Karpas-422 (cell line): ENCODE measurements around the gene HOXD9. TPM values are rescaled to one million over a fixed set of nuclear protein-coding genes. Genes with fewer than 3 reads are reported as not detected.

ENCODE experiments used
- DNase-seq: peaks from one replicate; pipeline ENCODE4 v3.0.0-alpha.2; 2015
- H2AFZ ChIP-seq: fragments of 200-600 bp; sonication (generic); 2 replicates; pipeline ENCODE4 v1.6.1; 2014; ENCODE audit warnings: antibody characterized with exemption, low read length, mixed read lengths
- H3K27ac ChIP-seq: fragments of 200-600 bp; sonication (generic); 2 replicates; pipeline ENCODE4 v1.5.1; 2014; ENCODE audit warnings: mild to moderate bottlenecking, low read length, moderate library complexity
- H3K27me3 ChIP-seq: fragments of 200-600 bp; sonication (generic); 2 replicates; pipeline ENCODE4 v1.6.1; 2014; ENCODE audit warnings: low read length, mixed read lengths
- H3K36me3 ChIP-seq: fragments of 200-600 bp; sonication (generic); 2 replicates; pipeline ENCODE4 v1.6.1; 2014; ENCODE audit warnings: low read length, mixed read lengths; ENCODE audit not compliant: insufficient read depth
- H3K4me1 ChIP-seq: fragments of 200-600 bp; sonication (generic); 2 replicates; pipeline ENCODE4 v1.6.1; 2014; ENCODE audit warnings: mild to moderate bottlenecking, low read length, mixed read lengths
- H3K4me2 ChIP-seq: fragments of 200-600 bp; sonication (generic); 2 replicates; pipeline ENCODE4 v1.6.1; 2014; ENCODE audit warnings: low read length, low read depth, mild to moderate bottlenecking; ENCODE audit not compliant: poor library complexity, severe bottlenecking
- H3K4me3 ChIP-seq: fragments of 200-600 bp; sonication (generic); 2 replicates; pipeline ENCODE4 v1.5.1; 2014; ENCODE audit warnings: mild to moderate bottlenecking, antibody characterized with exemption, low read length, mixed read lengths
- H3K79me2 ChIP-seq: fragments of 200-600 bp; sonication (generic); 2 replicates; pipeline ENCODE4 v1.6.1; 2014; ENCODE audit warnings: mild to moderate bottlenecking, low read length, mixed read lengths
- H3K9ac ChIP-seq: fragments of 200-600 bp; sonication (generic); 2 replicates; pipeline ENCODE4 v1.6.0; 2014; ENCODE audit warnings: low read length
- H3K9me2 ChIP-seq: fragments of 200-600 bp; sonication (generic), shearing (Covaris generic); replicated peaks from 2 replicates; pipeline ENCODE4 v1.6.0; 2014; ENCODE audit warnings: mild to moderate bottlenecking, low read length, moderate library complexity; ENCODE audit not compliant: insufficient read depth
- H3K9me3 ChIP-seq: fragments of 300-700, 200-600 bp; sonication (generic); 2 replicates; pipeline ENCODE4 v1.6.1; 2014; ENCODE audit warnings: low read length, mixed read lengths
- H4K20me1 ChIP-seq: fragments of 200-600 bp; sonication (generic); 2 replicates; pipeline ENCODE4 v1.6.1; 2014; ENCODE audit warnings: mild to moderate bottlenecking, antibody characterized with exemption, low read length, low read depth; ENCODE audit not compliant: insufficient read depth
- total RNA-seq: library from RNA; depleted of rRNA; stranded (reverse); fragments of >200 nt; shearing (Covaris generic); gene quantifications from 2 replicates; pipeline ENCODE4 v1.2.3, GENCODE V29; 2014; ENCODE audit warnings: low replicate concordance; rRNA removed

The HOXD9 gene
- total RNA-seq: not detected in 2 replicates

GRCh38 chr2:176122683-176123410 is at the start of gene HOXD9:
Gene HOXD9 (plus strand): TSS chr2:176122719. CDS start chr2:176122769, 50 bp downstream.
- no peak within 1 kb of the TSS for H3K9ac ChIP-seq
- no peaks in the 10 kb centered on the region for H4K20me1 ChIP-seq
- peaks cover 3% of the 10 kb centered on the region; the same call in 1 of the 2 replicates for H3K4me1 ChIP-seq
- no peak within 1 kb of the TSS for H3K4me3 ChIP-seq
- DNase-seq: no peak
- no peak within 1 kb of the TSS for H3K27ac ChIP-seq
- no peak within 1 kb of the TSS for H2AFZ ChIP-seq
- no peaks in the 10 kb centered on the region for H3K36me3 ChIP-seq
- no peaks in the 10 kb centered on the region for H3K9me2 ChIP-seq
- H3K79me2 ChIP-seq: no peaks in the 10 kb centered on the region
- H3K9me3 ChIP-seq: no peaks in the 10 kb centered on the region
- H3K27me3 ChIP-seq: no peaks in the 10 kb centered on the region
- H3K4me2 ChIP-seq: no peak within 1 kb of the TSS

GRCh38 chr2:176072951-176073904 is 49.3 kb upstream of the HOXD9 start:
- Histone ChIP-seq H3K9me2 (no peaks in the 10 kb centered on the region), H3K79me2 (no peaks in the 10 kb centered on the region), H3K27ac (no peak overlapping the region), H4K20me1 (no peaks in the 10 kb centered on the region), H2AFZ (no peak overlapping the region), H3K4me1 (peaks cover 7% of the 10 kb centered on the region), H3K9ac (no peak overlapping the region), H3K4me3 (no peak overlapping the region), H3K36me3 (no peaks in the 10 kb centered on the region), H3K27me3 (no peaks in the 10 kb centered on the region), H3K9me3 (no peaks in the 10 kb centered on the region), H3K4me2 (no peak overlapping the region)
- DNase-seq: no peak

- no peak overlapping the region for H3K9ac ChIP-seq
- H2AFZ ChIP-seq: no peak overlapping the region
- no peaks in the 10 kb centered on the region for H3K4me1 ChIP-seq
- H3K27me3 ChIP-seq: no peaks in the 10 kb centered on the region
- no peaks in the 10 kb centered on the region for H4K20me1 ChIP-seq
- H3K79me2 ChIP-seq: no peaks in the 10 kb centered on the region
- no peaks in the 10 kb centered on the region for H3K9me2 ChIP-seq
- DNase-seq: no peak
- H3K9me3 ChIP-seq: no peaks in the 10 kb centered on the region
- H3K27ac ChIP-seq: no peak overlapping the region
- H3K36me3 ChIP-seq: no peaks in the 10 kb centered on the region
- no peak overlapping the region for H3K4me2 ChIP-seq
- H3K4me3 ChIP-seq: no peak overlapping the region
Observed at GRCh38 chr2:176074919-176075425, 47.5 kb upstream of the HOXD9 start.

GRCh38 chr2:176075481-176075880 is 47.0 kb upstream of the HOXD9 start:
- H3K79me2 ChIP-seq: no peaks in the 10 kb centered on the region
- no peak overlapping the region for H3K27ac ChIP-seq
- H3K9me3 ChIP-seq: no peaks in the 10 kb centered on the region
- H2AFZ ChIP-seq: no peak overlapping the region
- no peak overlapping the region for H3K4me2 ChIP-seq
- H3K4me1 ChIP-seq: no peaks in the 10 kb centered on the region
- H4K20me1 ChIP-seq: no peaks in the 10 kb centered on the region
- no peak overlapping the region for H3K9ac ChIP-seq
- H3K36me3 ChIP-seq: no peaks in the 10 kb centered on the region
- H3K27me3 ChIP-seq: no peaks in the 10 kb centered on the region
- H3K9me2 ChIP-seq: no peaks in the 10 kb centered on the region
- no peak overlapping the region for H3K4me3 ChIP-seq
- DNase-seq: no peak

GRCh38 chr2:176076063-176076462 is 46.5 kb upstream of the HOXD9 start:
- Histone ChIP-seq H3K9me2 (no peaks in the 10 kb centered on the region), H3K79me2 (no peaks in the 10 kb centered on the region), H3K27me3 (no peaks in the 10 kb centered on the region)

GRCh38 chr2:176076796-176077195 is 45.7 kb upstream of the HOXD9 start:
- Histone ChIP-seq H2AFZ (no peak overlapping the region), H3K4me3 (no peak overlapping the region), H3K79me2 (no peaks in the 10 kb centered on the region), H3K27ac (no peak overlapping the region), H3K4me1 (no peaks in the 10 kb centered on the region), H4K20me1 (no peaks in the 10 kb centered on the region), H3K9me3 (no peaks in the 10 kb centered on the region), H3K27me3 (no peaks in the 10 kb centered on the region), H3K9ac (no peak overlapping the region), H3K9me2 (no peaks in the 10 kb centered on the region), H3K4me2 (no peak overlapping the region), H3K36me3 (no peaks in the 10 kb centered on the region)
- no peak for DNase-seq

More at GRCh38 chr2:176076063-176076462, 46.5 kb upstream of the HOXD9 start:
- no peaks in the 10 kb centered on the region for H4K20me1 ChIP-seq
- H3K4me1 ChIP-seq: no peaks in the 10 kb centered on the region
- H3K9ac ChIP-seq: no peak overlapping the region
- H3K27ac ChIP-seq: no peak overlapping the region
- no peak overlapping the region for H2AFZ ChIP-seq
- no peak overlapping the region for H3K4me2 ChIP-seq
- H3K4me3 ChIP-seq: no peak overlapping the region
- H3K9me3 ChIP-seq: no peaks in the 10 kb centered on the region
- DNase-seq: no peak
- no peaks in the 10 kb centered on the region for H3K36me3 ChIP-seq

- Histone ChIP-seq H3K4me3 (no peak overlapping the region), H3K9me2 (no peaks in the 10 kb centered on the region), H3K9me3 (no peaks in the 10 kb centered on the region), H4K20me1 (no peaks in the 10 kb centered on the region), H3K27ac (no peak overlapping the region), H3K4me2 (no peak overlapping the region), H3K9ac (no peak overlapping the region), H3K4me1 (no peaks in the 10 kb centered on the region), H3K79me2 (no peaks in the 10 kb centered on the region), H3K27me3 (no peaks in the 10 kb centered on the region), H2AFZ (no peak overlapping the region), H3K36me3 (no peaks in the 10 kb centered on the region)
- DNase-seq: no peak
Observed at GRCh38 chr2:176078541-176079284, 43.8 kb upstream of the HOXD9 start.
